HG02852 (cell line): ENCODE data around the gene PRKN.
"Not testable (repeated sequence)": the region's sequence is repeated elsewhere in the genome, so short reads cannot be mapped to it uniquely, and the experiment has no call there.

Experiments used
- ATAC-seq: cut with Tn5 transposase; IDR thresholded peaks from one replicate; pipeline ENCODE4 v1.9.1; 2021; ENCODE audit warnings: mild to moderate bottlenecking, moderate library complexity; ENCODE audit not compliant: unreplicated experiment

PRKN gene

GRCh38 chr6:161543684-161544309 lies 1183.8 kb downstream of the PRKN start:
- peak; percentile 87 for ATAC-seq

- ATAC-seq: no peak
These were observed 1185.1 kb downstream of the PRKN start for GRCh38 chr6:161542346-161542980.

GRCh38 chr6:161540532-161540931 lies 1187.0 kb downstream of the PRKN start:
- ATAC-seq: no peak

GRCh38 chr6:161536224-161536630 lies 1191.3 kb downstream of the PRKN start:
- ATAC-seq: peak; percentile 55

GRCh38 chr6:161534264-161534873 lies 1193.2 kb downstream of the PRKN start:
- ATAC-seq: no peak

- no peak for ATAC-seq
These were observed 1194.3 kb downstream of the PRKN start for GRCh38 chr6:161533266-161533665.

- no peak for ATAC-seq
These were observed 1195.0 kb downstream of the PRKN start for GRCh38 chr6:161532536-161532935.

GRCh38 chr6:161526794-161527193 lies 1200.8 kb downstream of the PRKN start:
- no peak for ATAC-seq

GRCh38 chr6:161523362-161523761 lies 1204.2 kb downstream of the PRKN start:
- ATAC-seq: no peak

GRCh38 chr6:161522276-161522675 lies 1205.3 kb downstream of the PRKN start:
- ATAC-seq: no peak

GRCh38 chr6:161511447-161512095 lies 1216.0 kb downstream of the PRKN start:
- ATAC-seq: no peak

GRCh38 chr6:161508341-161508740 lies 1219.2 kb downstream of the PRKN start:
- ATAC-seq: no peak

GRCh38 chr6:161507375-161507774 lies 1220.2 kb downstream of the PRKN start:
- ATAC-seq: no peak

GRCh38 chr6:161503570-161503969 lies 1224.0 kb downstream of the PRKN start:
- ATAC-seq: no peak

GRCh38 chr6:161498881-161499280 lies 1228.7 kb downstream of the PRKN start:
- no peak for ATAC-seq

- ATAC-seq: no peak
These were observed 1229.2 kb downstream of the PRKN start for GRCh38 chr6:161498359-161498758.

GRCh38 chr6:161496941-161497340 lies 1230.6 kb downstream of the PRKN start:
- no peak for ATAC-seq

GRCh38 chr6:161496271-161496670 lies 1231.3 kb downstream of the PRKN start:
- ATAC-seq: not testable (repeated sequence)

GRCh38 chr6:161494566-161494965 lies 1233.0 kb downstream of the PRKN start:
- ATAC-seq: no peak

GRCh38 chr6:161493576-161494118 lies 1233.9 kb downstream of the PRKN start:
- no peak for ATAC-seq

GRCh38 chr6:161489626-161490306 lies 1237.8 kb downstream of the PRKN start:
- ATAC-seq: no peak
